ENCODE results near the gene RBM33.
"Not testable (repeated sequence)": the region's sequence is repeated elsewhere in the genome, so short reads cannot be mapped to it uniquely, and the experiment has no call there.

The RBM33 gene

DNA sequence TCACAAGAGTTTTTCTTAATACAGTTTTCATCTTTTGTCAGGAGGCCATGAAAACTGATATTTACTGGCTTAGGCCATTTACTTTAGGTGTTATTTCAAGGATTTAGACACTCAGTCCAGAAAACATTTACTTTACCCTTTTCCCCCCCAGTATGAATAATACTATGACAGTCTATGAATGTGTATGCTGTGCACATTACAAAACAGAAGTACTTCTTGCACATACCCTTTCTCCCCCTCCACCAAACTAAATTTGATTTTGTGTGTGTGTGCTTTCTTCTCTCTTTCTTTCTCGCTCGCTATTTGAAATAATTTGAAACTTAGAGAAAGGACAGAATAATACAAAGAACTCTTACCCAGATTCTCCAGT is 41.3 kb downstream of the RBM33 start:
- DNase-seq (ENCODE audit: extremely low read depth in 1 of 2, low read depth in 1 of 2) = no peak

DNA sequence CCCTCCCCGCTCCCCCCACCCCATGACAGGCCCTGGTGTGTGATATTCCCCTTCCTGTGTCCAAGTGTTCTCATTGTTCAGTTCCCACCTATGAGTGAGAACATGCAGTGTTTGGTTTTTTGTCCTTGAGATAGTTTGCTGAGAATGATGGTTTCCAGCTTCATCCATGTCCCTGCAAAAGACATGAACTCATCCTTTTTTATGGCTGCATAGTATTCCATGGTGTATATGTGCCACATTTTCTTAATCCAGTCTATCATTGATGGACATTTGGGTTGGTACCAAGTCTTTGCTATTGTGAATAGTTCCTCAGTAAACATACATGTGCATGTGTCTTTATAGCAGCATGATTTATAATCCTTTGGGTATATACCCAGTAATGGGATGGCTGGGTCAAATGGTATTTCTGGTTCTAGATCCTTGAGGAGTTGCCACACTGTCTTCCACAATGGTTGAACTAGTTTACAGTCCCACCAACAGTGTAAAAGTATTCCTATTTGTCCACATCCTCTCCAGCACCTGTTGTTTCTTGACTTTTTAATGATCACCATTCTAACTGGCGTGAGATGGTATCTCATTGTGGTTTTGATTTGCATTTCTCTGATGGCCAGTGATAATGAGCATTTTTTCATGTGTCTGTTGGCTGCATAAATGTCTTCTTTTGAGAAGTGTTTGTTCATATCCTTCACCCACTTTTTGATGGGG is 42.3 kb downstream of the RBM33 start:
- DNase-seq (ENCODE audit: extremely low read depth in 1 of 2, low read depth in 1 of 2) = not testable (repeated sequence)

DNA sequence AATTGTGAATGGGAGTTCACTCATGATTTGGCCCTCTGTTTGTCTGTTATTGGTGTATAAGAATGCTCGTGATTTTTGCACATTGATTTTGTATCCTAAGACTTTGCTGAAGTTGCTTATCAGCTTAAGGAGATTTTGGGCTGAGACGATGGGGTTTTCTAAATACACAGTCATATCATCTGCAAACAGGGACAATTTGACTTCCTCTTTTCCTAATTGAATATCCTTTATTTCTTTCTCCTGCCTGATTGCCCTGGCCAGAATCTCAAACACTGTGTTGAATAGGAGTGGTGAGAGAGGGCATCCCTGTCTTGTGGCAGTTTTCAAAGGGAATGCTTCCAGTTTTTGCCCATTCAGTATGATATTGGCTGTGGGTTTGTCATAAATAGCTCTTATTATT is 43.8 kb downstream of the RBM33 start:
- not testable (repeated sequence) for DNase-seq (ENCODE audit: extremely low read depth in 1 of 2, low read depth in 1 of 2)

DNA sequence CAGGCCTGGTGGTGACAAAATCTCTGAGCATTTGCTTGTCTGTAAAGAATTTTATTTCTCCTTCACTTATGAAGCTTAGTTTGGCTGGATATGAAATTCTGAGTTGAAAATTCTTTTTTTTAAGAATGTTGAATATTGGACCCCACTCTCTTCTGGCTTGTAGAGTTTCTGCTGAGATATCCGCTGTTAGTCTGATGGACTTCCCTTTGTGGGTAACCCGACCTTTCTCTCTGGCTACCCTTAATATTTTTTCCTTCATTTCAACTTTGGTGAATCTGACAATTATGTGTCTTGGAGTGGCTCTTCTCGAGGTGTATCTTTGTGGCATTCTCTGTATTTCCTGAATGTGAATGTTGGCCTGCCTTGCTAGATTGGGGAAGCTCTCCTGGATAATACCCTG is 46.2 kb downstream of the RBM33 start:
- DNase-seq (ENCODE audit: extremely low read depth in 1 of 2, low read depth in 1 of 2) = not testable (repeated sequence)

DNA sequence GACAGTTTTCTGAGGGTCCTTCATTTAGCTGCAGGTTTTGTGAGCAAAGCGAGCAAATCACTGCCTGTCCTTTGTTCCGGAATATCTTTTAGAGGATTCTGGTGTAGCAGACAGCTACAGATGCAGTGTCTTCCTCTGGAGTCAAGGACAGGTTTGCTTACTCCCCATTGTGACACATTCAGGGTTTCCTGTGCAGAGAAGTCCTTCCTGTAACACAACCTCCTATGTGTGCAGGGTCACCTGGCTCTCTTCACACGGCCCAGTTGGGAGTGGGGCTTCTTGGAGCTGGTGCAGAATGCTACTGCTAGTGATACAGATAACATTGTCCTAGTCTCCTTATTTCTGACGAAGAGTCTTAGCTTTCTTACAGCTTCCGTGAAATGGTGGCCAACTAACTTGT is 47.9 kb downstream of the RBM33 start:
- no peak for DNase-seq (ENCODE audit: extremely low read depth in 1 of 2, low read depth in 1 of 2)

DNA sequence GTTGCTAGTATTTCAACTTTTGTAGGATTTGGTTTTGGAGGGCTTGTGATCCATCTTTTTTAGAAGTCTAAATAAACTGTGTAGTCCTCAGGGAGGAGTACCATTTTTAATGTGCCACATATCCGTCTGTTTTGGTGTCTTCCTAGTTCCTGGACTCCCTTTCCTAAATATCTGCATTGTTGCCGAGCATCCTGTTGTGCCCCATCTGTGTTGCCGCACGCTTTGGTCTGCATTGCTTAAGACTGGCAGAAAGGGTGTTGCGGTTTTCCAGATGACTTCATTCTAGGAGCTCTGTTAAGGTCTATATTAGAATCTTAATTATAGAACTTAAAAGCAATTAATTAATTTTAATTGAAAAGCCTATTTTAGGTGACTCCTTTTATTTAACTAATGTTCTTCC is 49.4 kb downstream of the RBM33 start:
- no peak for DNase-seq (ENCODE audit: extremely low read depth in 1 of 2, low read depth in 1 of 2)

DNA sequence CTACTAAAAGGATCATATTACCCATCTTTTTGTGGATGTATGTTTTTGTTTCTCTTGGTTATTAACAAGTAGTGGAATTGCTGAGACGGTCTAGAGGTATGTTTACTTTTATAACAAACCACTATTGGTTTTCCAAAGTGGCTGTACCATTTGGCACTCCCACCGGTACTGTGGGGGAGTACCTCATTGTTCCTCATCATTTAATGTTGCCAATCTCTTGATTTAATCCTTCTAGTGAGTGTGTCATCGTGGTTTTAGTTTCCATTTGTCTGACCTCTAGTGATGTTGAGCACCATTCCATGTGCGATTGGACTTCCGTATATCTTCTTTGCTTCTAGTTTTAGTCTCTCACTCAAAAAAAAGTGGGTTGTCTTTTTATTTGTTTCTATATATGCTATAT is 50.4 kb downstream of the RBM33 start:
- no peak for DNase-seq (ENCODE audit: extremely low read depth in 1 of 2, low read depth in 1 of 2)

DNA sequence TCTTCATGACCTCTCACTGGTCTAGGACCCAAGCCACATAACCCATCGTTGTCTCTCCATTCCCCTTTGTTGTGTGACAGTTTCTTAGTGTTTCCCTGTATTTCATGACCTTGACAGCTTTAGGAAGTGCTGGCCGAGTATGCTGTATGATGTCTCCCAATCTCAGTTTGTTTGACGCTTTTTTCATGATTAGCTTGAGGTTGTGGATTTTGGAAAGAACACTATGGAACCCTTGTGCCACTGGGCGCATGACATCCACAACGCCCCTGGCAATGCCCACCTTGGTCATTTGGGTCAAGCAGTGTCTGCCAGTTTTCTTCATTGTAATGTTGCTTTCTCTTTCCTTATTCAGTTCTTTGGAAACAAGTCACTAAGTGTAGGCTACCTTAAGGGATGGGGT is 52.3 kb downstream of the RBM33 start:
- no peak for DNase-seq (ENCODE audit: extremely low read depth in 1 of 2, low read depth in 1 of 2)

DNA sequence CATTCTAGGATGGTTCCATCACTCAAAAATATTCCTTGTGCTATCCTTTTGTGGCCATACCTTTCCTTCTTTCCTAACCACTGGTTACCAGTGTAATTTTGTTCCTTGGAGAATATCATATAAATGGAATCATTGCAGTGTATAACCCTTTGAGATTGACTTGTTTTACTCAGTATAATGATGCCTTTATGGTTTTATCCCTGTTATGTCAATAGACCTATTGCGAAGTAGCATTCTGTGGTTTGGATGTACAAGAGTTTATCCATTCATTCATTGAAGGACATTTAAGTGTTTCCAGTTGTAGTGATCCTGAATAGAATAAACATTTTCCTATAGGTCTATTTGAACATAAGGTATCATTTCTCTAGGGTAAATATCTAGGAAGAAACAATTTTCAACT is 54.2 kb downstream of the RBM33 start:
- no peak for DNase-seq (ENCODE audit: extremely low read depth in 1 of 2, low read depth in 1 of 2)

DNA sequence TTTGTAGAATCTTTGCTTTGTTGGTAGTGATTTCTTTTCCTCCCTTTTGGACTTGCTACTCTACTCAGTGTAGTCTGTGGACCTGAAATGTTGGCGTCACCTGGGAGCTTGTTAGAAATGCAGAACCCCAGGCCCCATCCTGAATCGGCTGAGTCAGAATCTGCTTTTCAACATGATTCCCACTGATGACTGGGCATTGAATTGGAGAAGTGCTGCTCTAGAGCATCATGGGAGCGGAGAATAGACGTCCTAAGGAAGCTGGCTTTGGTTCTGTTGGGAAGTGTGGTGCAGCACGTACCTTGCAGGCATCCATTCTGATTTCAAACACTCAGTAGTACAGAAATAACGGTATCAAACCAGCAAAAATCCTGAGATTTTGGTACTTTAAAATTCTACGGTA is 54.7 kb downstream of the RBM33 start:
- DNase-seq (ENCODE audit: extremely low read depth in 1 of 2, low read depth in 1 of 2) = no peak

DNA sequence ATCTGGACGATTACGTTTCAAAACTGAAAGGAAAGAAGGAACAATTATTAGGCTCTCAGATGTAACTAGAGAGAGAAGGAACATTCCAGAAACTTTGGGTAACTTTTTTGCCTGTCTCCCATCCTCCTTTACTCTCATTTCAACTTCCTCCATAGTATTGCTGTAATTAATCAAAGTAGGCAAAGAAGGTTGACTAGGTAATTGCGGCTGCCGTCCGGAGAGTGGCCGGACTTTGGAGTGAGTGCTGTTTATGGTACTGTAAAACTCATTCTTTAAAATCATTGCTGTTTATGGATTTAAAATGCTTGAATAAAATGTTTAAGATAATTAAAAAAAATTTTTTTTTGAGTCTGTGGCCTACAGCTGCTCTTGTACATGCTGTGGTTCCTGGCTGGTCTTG is 56.4 kb downstream of the RBM33 start:
- DNase-seq (ENCODE audit: extremely low read depth in 1 of 2, low read depth in 1 of 2) = no peak

DNA sequence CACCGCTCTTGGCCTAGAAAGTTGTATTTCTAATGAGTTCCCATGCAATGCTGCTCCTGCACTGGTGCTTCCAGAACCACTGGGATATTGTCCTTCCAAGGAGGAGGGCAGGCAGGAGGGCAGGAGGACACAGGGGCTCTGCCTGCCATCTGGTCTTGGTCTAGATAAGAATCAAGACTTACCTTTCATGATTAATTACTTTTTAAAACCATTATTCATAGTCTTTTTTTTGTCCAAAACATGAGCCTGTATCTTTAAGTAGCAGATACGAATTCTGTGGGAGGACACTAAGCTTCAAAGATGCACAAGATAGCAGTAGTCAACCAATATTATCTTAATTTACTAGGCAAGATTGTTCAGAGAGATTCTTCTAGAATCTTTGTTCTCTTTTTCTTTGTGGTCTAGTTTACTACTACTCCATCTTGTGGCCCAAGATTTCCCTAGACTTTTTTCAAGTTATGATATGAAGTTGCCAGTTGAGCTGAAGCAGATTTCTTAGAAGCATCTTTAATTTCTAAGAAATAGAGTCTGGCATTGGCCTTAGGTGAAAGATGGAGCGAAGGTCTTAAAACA is 57.6 kb downstream of the RBM33 start:
- no peak for DNase-seq (ENCODE audit: extremely low read depth in 1 of 2, low read depth in 1 of 2)

DNA sequence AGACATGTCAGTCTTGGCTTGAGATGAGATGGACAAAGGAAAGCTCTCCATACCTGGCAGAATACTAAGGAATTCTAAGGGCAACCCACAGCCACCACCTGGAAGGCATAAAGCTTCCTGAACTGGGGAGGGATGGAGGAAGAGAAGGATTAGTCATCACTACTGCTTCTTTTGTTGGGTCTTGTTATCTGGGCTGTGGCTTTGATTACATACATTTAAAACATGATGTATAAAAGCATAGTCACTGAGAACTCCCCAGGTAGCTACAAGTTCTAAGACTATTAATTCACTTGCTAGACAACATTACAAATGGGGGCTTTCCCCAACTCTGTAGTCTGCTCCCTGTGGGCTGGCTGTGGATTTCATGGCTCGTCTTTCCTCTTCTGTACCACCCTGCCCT is 58.2 kb downstream of the RBM33 start:
- DNase-seq (ENCODE audit: extremely low read depth in 1 of 2, low read depth in 1 of 2) = no peak

DNA sequence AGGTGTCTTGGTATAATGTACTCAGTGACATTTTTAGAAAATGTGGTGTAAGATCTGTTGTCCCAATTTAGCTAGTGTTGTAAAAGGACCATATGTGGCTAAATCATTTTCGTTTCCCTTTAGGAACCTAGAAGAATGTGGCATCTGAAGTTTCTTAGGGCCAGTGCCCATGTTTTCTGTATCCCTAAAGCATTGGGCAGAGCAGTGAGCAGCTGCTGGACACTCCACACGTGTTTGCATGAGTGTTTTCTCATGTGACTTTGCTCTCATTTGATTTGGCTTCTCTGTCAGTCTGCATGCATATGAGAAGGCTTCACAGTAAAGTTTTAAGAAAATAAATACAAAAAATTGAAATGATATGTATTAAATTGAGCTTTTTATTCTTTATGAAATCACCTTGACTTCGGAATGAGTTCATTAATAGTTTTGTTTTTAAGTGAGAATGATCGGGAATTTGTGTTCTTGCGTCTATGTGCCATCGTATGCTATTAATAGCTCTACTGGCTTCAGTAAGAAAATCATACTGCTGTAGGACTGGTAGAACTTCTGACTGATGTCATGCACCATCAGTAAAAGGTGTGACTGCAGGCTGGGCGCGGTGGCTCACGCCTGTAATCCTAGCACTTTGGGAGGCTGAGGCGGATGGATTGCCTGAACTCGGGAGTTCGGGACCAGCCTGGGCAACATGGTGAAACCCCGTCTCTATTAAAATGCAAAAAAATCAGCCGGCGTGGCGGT is 61.3 kb downstream of the RBM33 start:
- DNase-seq (ENCODE audit: extremely low read depth in 1 of 2, low read depth in 1 of 2) = no peak

DNA sequence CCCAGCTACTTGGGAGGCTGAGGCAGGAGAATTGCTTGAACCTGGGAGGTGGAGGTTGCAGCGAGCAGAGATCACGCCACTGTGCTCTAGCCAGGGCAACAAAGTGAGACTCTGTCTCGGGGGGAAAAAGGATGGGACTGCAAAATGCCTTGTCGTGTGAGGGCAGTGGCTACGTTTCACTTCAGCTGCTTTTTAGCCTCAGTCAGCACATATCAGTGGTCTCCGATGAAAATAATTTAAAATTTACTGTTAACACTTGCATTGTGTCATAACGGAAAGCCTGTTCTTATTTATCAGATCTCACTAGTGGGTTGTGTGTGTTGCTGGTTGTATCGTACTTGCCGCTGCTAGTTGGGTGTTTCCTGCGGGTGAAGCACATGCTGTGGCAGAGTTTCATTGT is 61.9 kb downstream of the RBM33 start:
- DNase-seq (ENCODE audit: extremely low read depth in 1 of 2, low read depth in 1 of 2) = no peak

DNA sequence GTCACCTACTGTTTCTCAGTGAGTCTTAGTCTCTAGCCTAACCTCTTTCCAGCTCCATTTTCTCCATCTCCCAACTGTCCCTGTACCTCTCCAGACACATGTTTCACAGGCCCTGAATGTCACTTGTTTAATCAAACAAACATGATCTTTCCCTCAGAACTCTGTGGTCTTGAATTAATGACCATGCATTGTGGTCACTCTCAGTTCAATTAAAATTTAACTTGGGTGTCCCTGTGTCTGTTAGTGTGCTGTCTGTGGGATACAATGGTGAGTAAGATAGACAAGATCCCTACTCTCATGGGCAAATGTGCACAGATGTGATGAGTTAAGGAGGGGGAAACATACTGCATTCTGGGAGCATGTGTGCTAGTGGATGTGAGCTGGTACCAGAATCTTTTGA is 65.0 kb downstream of the RBM33 start:
- DNase-seq (ENCODE audit: extremely low read depth in 1 of 2, low read depth in 1 of 2) = no peak

DNA sequence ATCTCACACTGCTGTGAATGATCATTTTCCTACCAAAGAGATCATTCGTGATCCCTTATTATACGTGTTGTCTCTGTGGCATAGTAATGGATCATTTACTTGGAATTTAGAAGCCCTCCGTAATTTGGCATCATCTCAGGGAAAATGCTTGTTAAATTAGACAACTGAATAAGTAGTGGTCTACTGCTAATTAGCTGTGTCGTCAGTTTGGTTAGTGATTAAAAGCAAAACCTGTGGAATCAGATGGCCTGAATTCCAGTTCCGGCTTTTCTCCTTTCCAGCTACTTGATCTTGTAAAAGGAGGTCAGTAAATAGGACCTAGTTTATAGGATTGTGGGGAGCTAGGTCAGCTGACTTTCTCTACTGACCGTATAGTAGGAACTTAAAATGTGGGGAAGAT is 65.6 kb downstream of the RBM33 start:
- no peak for DNase-seq (ENCODE audit: extremely low read depth in 1 of 2, low read depth in 1 of 2)

DNA sequence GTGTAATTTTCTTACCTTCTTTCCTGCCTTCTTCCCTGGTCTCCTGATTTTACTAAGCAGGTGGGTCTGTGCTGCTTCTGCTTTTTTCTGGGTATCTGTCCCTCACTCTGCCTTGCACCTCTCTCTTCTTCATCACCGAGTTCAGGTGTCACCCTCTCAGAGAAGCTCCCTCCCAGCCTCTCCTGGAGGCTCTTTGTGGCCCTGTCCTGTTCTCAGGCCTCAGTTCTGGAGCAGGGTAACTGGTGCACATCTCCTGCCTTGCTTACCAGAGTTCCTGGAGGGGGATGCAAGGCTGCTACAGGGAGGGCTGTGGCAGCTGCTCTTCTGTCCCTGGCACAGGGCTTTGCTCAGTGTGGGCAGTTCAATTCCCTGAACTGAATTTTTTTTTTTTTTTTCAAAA is 66.1 kb downstream of the RBM33 start:
- DNase-seq (ENCODE audit: extremely low read depth in 1 of 2, low read depth in 1 of 2) = no peak

DNA sequence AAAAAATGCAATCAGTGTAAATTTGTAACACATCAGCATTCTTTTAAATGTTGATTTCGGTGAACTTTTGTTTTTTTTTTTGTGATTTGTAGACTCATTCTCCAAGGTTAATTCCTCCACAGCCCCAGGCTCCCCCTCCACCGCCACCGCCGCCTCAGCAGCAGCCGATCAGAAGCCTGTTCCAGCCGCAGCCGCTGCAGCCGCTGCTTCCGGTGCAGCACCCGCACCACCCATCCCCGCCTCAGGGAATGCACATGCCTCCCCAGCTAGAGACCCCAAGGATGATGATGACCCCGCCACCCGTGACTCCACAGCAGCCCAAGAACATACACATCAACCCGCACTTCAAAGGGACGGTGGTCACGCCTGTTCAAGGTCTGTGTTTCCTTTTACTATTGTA is 66.6 kb downstream of the RBM33 start:
- no peak for DNase-seq (ENCODE audit: extremely low read depth in 1 of 2, low read depth in 1 of 2)

DNA sequence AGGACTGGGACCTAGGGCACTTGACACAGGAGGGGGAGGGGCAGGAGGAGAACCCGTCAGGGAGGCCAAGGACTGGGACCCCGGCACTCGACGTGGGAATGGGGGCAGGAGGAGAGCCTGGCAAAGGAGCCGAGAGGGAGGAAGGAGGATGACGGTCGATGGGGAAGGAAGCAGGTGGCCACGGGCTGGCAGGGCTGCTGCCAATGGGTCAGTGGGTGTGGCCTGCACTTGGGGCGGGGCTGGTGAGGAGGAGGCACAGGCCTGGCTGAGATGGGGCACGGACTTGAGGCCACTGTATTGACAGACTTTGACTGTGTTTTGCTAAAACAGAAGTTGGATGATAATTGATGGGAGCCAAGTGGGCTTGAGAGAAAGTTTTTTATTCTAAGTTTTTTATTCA is 68.9 kb downstream of the RBM33 start:
- DNase-seq (ENCODE audit: extremely low read depth in 1 of 2, low read depth in 1 of 2) = no peak

DNA sequence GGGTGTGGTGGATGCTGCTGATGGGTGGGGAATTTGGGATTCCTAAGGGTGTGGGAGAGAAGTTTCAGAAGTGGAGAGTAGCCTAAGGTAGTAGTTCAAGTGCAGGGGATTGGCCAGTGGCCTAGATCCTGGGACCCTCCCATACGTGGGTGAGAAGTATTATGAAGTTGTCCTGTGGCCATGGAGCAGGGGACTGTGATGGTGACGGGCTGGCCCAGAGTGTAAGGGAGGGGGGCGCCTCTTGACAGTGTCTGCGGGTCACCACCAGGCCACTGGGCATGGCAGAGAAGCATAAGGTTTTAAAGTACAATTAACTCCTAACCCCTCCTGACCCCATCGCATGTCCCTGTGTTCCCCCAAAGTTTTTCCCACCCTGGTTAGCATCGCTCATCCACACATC is 70.2 kb downstream of the RBM33 start:
- no peak for DNase-seq (ENCODE audit: extremely low read depth in 1 of 2, low read depth in 1 of 2)

DNA sequence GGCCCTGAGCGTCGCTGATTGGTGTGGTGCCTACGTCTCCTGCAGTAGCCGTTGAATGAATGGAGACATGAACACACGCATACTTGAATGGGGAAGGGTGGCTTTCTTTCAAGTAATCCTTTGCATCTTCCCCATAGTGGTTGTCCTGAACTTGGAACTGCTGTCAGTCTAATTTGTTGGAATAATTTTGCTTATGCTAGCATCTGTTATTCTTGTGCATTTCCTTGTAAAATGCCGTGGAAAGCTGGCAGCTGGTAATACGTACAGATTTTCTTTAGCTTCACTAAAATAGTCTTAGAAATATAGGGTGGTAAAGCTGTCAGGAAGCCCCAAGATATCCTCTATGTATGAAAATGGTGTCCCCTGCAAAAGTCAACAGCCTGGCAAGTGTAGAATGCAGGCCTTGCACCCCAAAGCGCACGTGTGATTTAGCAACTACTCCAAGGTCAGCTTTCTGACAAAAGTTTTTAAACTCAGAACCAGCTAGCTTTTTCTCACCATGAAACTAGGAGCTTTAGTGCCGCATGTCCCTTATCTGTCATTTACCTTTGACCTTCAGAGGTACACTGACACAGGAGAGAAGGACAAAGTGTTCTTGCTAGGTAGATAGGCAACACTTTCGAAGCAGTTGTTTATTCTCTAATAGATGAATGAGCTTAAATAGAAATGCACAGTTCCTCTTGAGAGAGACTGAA is 70.8 kb downstream of the RBM33 start:
- no peak for DNase-seq (ENCODE audit: extremely low read depth in 1 of 2, low read depth in 1 of 2)
